Measurements from ENCODE around the gene RPS6KL1.

DNA sequence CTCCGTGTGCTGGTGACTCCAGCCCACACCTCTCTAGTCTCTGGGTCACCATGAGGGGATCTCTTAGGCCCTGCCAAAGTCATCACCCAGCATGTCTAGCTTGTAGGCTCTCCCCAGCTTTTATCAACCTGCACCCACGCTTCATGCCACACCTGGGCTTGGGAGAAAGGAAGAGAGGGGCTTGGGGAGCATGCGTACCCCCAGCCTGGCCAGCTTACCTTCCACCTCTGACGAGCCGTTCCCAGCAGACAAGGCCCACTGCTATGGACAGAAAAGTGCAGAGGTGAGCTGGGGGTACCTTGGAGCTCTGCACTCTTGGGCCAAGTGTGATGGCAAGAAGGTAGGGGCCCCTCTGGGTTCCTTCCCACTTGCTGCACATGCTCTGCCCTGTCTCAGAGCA lies 30.6 kb upstream of the RPS6KL1 start:
- TF ChIP-seq, protein P1, sequence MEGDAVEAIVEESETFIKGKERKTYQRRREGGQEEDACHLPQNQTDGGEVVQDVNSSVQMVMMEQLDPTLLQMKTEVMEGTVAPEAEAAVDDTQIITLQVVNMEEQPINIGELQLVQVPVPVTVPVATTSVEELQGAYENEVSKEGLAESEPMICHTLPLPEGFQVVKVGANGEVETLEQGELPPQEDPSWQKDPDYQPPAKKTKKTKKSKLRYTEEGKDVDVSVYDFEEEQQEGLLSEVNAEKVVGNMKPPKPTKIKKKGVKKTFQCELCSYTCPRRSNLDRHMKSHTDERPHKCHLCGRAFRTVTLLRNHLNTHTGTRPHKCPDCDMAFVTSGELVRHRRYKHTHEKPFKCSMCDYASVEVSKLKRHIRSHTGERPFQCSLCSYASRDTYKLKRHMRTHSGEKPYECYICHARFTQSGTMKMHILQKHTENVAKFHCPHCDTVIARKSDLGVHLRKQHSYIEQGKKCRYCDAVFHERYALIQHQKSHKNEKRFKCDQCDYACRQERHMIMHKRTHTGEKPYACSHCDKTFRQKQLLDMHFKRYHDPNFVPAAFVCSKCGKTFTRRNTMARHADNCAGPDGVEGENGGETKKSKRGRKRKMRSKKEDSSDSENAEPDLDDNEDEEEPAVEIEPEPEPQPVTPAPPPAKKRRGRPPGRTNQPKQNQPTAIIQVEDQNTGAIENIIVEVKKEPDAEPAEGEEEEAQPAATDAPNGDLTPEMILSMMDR (IDR thresholded peaks at IDR 0.05): no peak
- no peak for TF ChIP-seq EZH2 (IDR thresholded peaks at IDR 0.05)
- TF ChIP-seq EZH2phosphoT487 (IDR thresholded peaks at IDR 0.05): no peak

All from neural progenitor cell (in vitro differentiated cells).